Heart right ventricle (tissue), 16 donors: Measurements from ENCODE around the gene SGO1. TPM values are rescaled to one million over a fixed set of nuclear protein-coding genes. Genes with fewer than 3 reads are reported as not detected.

ENCODE experiments used
- ATAC-seq, 8 donors: fragments of 200-7000 bp; cut with Tn5 transposase; one replicate each; pipeline ENCODE4 v1.9.1; 2020; ENCODE audit warnings: mild to moderate bottlenecking in 8 of 8, moderate library complexity in 8 of 8, moderate number of reproducible peaks in 1 of 8
- DNase-seq, 2 donors: peaks; one replicate each; pipeline ENCODE4 v3.0.0-alpha.2; 2020
- H3K27ac ChIP-seq, 10 donors: fragments of 200-600 bp; sonication (generic) in 2 of 10; one replicate each; pipeline versions ENCODE4 v1.5.0 to v1.8.0; 2020 to 2022; ENCODE audit warnings: mild to moderate bottlenecking in 3 of 10
- H3K27me3 ChIP-seq, 7 donors: fragments of 200-600 bp; one replicate each; pipeline ENCODE4 v1.8.0; 2021 to 2022; ENCODE audit warnings: mild to moderate bottlenecking in 2 of 7
- H3K36me3 ChIP-seq, 9 donors: fragments of 200-600 bp; sonication (generic) in 1 of 9; one replicate each; pipeline versions ENCODE4 v1.5.0 to v1.8.0; 2020 to 2022; ENCODE audit warnings: mild to moderate bottlenecking in 2 of 9
- H3K4me1 ChIP-seq, 9 donors: fragments of 200-600 bp; sonication (generic) in 1 of 9; one replicate each; pipeline versions ENCODE4 v1.5.0 to v1.8.0; 2020 to 2022; ENCODE audit warnings: mild to moderate bottlenecking in 4 of 9
- H3K4me3 ChIP-seq, 10 donors: fragments of 200-600 bp; sonication (generic) in 2 of 10; one replicate each; pipeline versions ENCODE4 v1.5.0 to v1.8.0; 2020 to 2022; ENCODE audit warnings: mild to moderate bottlenecking in 7 of 10, moderate library complexity in 2 of 10
- H3K9me3 ChIP-seq, 11 donors: fragments of 200-600 bp in 10 of 11; sonication (generic) in 2 of 11; one replicate each; pipeline versions ENCODE4 v1.5.0 to v1.8.0; 2013 to 2022; ENCODE audit warnings: mild to moderate bottlenecking in 2 of 11, control low read depth in 1 of 11, moderate library complexity in 1 of 11
- whole genome bisulfite sequencing, 2 donors: extraction: QIAGEN DNeasy Blood & Tissue Kit; methylation state at CpG; one replicate each; pipeline ENCODE4 v1.1.7; 2013; ENCODE audit warnings: inconsistent platforms in 1 of 2; 5-methylcytosine and 5-hydroxymethylcytosine counted together
- intact Hi-C, 10 donors: fragments of 100-400 bp; cut with DNase I; formaldehyde crosslinking; loops; one replicate each; pipeline versions ENCODE4 v1.11.1 to v1.14.2; 2022
- polyA plus RNA-seq, 2 donors: library from polyadenylated mRNA; stranded (reverse); fragments of 200-250 nt; gene quantifications; one replicate each; pipeline ENCODE4 v1.2.3, GENCODE V29; 2013
- total RNA-seq, 10 donors: library from RNA; stranded (reverse); fragmentation: NEBNext Ultra II Directional in 3 of 10; extraction: Animal tissue kit (Norgen Biotek cat#: 25700) in 3 of 10; gene quantifications; one replicate each; pipeline versions ENCODE4 v1.2.1 to v1.2.4, GENCODE V29; 2021 to 2023
- TF ChIP-seq, protein P1 (sequence below), 9 donors: fragments of 200-600 bp; sonication (generic) in 2 of 9; IDR thresholded peaks; one replicate each; pipeline versions ENCODE4 v1.5.0 to v1.8.0; 2021 to 2022; ENCODE audit warnings: antibody characterized with exemption in 9 of 9, mild to moderate bottlenecking in 5 of 9, moderate library complexity in 1 of 9
- donor health status: Arrhythmogenic right ventricular cardiomyopathy.
- donor health status: ischemic (EF 13 %, LVEDD 7.1; RV severe dilation, severe dysfunction).
- donor health status: healthy with polysubstance abuse.
- donor health status: DM: no; HTN: yes; CAD: no.
- donor health status: DM: no; HTN: no; CAD: no.
- donor health status: ischemic (EF 25% LVEDD 6.9; RV normal size, moderate dysfunction).
- donor health status: ischemic (EF 25% LVEDD 5.7; RV mildly dilated, moderate dysfunction).
- donor health status: healthy.
- donor health status: DM: yes; HTN: yes; CAD: no.
- donor health status: Ischemic cardiomyopathy.
- donor health status: ischemic (EF 35%, LVEDD 5.7; RV mildly dilated, moderate dysfunction).
- donor health status: nonischemic (EF 11% LVEDD 7.7; RV severe dilation, severe dysfunction).
- donor health status: DM: yes; HTN: yes; CAD: no.
- donor health status: PGD.
- donor health status: ischemic (EF 29% LVEDD 5.4; RV normal size, mild dysfunction).
- donor health status: nonischemic (EF 23%, LVEDD 6.1; RV moderate dilation, normal function).

Gene SGO1
- total and polyA plus RNA-seq, 12 donors = 0.04 to 2.2 (median 0.49) TPM; not detected in 5

DNA sequence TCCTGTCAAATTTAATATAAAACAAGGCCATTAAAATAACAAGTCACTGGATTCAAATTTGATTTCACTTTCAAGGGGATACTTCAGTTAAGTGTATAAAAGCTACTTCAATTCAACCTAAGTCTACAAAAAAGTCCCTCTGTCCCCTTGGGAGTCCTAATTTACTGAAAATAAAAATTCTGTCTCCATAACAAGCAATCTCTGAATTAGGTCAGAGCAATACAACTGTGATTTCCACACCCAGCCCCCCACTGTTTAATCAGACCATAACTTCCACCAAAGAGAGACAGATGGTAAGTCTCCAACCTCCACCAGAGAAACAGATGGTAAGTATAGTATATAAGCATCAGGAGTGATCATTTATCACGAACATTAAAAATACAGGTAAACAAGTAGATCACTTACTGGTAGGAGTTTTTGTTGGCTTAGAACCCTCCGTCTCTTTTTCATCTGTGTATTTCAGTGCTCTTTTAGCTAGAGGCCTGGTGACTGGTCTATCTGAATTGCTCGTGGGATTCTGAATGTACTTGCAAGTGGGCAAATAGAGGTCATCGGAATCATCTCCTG is 12.1 kb downstream of the SGO1 start:
- TF ChIP-seq, protein P1, sequence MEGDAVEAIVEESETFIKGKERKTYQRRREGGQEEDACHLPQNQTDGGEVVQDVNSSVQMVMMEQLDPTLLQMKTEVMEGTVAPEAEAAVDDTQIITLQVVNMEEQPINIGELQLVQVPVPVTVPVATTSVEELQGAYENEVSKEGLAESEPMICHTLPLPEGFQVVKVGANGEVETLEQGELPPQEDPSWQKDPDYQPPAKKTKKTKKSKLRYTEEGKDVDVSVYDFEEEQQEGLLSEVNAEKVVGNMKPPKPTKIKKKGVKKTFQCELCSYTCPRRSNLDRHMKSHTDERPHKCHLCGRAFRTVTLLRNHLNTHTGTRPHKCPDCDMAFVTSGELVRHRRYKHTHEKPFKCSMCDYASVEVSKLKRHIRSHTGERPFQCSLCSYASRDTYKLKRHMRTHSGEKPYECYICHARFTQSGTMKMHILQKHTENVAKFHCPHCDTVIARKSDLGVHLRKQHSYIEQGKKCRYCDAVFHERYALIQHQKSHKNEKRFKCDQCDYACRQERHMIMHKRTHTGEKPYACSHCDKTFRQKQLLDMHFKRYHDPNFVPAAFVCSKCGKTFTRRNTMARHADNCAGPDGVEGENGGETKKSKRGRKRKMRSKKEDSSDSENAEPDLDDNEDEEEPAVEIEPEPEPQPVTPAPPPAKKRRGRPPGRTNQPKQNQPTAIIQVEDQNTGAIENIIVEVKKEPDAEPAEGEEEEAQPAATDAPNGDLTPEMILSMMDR (IDR thresholded peaks at IDR 0.05) = no peak
- ATAC-seq = no peak
- WGBS, 2 donors = 84 to 93% methylated on average over 4 of the region's 4 CpGs
- Histone ChIP-seq H3K4me1 (no peaks in the 10 kb centered on the region), H3K36me3 (peaks cover 0 to 26% (median 0%) of the 10 kb centered on the region in 9 donors), H3K27me3 (no peaks in the 10 kb centered on the region), H3K4me3 (no peak overlapping the region), H3K27ac (no peak overlapping the region), H3K9me3 (no peaks in the 10 kb centered on the region)
- intact Hi-C loops = no loop called here
- DNase-seq = no peak

DNA sequence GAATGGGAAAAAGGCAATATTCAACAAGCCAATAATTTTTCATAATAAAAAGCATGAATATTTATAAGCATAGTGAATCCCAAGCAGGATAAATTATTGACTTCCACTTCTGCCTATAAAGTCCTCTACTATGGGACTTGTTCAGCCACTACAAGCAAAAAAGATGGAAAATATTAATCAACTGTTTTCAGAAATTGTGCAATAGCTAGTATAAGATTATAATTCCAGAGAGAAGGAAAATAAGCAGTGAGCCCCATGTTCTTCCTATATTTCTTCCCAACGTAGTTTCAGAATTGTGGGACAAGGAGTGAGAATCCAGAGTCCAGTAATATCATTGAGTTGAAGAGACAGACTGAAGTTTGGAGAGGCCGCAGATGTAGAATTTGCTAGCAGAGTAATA is 24.3 kb downstream of the SGO1 start:
- Histone ChIP-seq H3K27me3 (no peaks in the 10 kb centered on the region), H3K27ac (no peak overlapping the region), H3K36me3 (peaks cover 0 to 2% (median 0%) of the 10 kb centered on the region in 9 donors), H3K4me1 (peaks cover 0 to 18% (median 6%) of the 10 kb centered on the region in 9 donors), H3K4me3 (no peak overlapping the region), H3K9me3 (no peaks in the 10 kb centered on the region)
- intact Hi-C loops = no loop called here
- TF ChIP-seq, protein P1 (IDR thresholded peaks at IDR 0.05) = no peak
- ATAC-seq = no peak
- 98 to 99% methylated on average over 2 of the region's 2 CpGs for WGBS, 2 donors
- DNase-seq = no peak

DNA sequence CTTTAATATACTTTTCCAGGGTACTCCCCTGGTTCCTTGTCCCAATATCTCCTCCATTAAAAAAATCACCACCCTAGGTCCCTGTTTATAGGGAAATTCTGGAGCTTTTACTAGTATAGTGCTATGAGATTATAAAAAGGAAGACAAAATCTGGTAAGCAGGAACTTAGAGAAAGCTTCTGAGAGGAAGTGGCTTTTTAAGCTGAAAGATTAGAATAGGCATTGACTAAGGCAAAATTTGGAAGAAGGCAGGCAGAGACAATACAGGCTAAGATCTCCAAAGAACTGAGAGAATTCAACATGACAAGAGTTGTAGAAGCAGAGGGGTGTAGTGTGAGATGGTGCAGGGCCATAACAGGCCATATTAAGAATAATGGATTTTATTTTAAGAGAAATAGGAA is 25.8 kb downstream of the SGO1 start:
- peak in 2 of 8 donors; percentile 19 to 37 for ATAC-seq

DNA sequence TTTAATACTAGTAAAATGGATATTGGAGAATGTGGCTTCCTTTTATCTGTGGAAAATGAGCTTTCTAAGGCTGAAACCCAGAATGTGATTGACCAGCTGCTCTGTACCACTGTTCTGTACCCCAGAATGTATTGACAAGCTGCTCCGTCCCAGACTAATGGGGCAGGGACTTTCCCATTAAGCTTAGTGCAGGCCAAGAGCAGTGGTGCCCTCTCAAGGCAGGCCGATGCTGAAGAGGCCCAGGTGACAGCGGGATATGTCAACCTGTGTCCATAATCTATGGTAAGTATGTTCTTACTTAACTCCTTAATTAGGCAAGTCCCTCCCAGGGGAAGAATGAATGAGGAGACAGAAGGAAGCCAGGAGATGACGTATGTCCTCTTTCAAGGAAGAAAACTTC is 31.1 kb downstream of the SGO1 start:
- no peak overlapping the region for H3K4me3 ChIP-seq
- peaks cover 0 to 3% (median 0%) of the 10 kb centered on the region in 9 donors for H3K4me1 ChIP-seq
- H3K9me3 ChIP-seq = no peaks in the 10 kb centered on the region
- TF ChIP-seq, protein P1 (IDR thresholded peaks at IDR 0.05) = no peak
- H3K27ac ChIP-seq = no peak overlapping the region
- DNase-seq (no peak), ATAC-seq (no peak)
- intact Hi-C loops = no loop called here
- peaks cover 0 to 65% (median 17%) of the 10 kb centered on the region in 9 donors for H3K36me3 ChIP-seq
- no peaks in the 10 kb centered on the region for H3K27me3 ChIP-seq
- WGBS, 2 donors = 90 to 95% methylated on average over 4 of the region's 4 CpGs

More for the DNA sequence above, 25.8 kb downstream of the SGO1 start:
- no peak for DNase-seq
- TF ChIP-seq, protein P1 (IDR thresholded peaks at IDR 0.05) = no peak
- intact Hi-C loops = no loop called here
- no peak overlapping the region for H3K4me3 ChIP-seq
- H3K27me3 ChIP-seq = no peaks in the 10 kb centered on the region
- H3K36me3 ChIP-seq = peaks cover 0 to 12% (median 0%) of the 10 kb centered on the region in 9 donors
- peaks cover 0 to 18% (median 6%) of the 10 kb centered on the region in 9 donors for H3K4me1 ChIP-seq
- peak overlapping the region in 3 of 10 donors; percentile 7 to 58 (median 10) for H3K27ac ChIP-seq
- no peaks in the 10 kb centered on the region for H3K9me3 ChIP-seq
